ENCODE data around the gene BPIFB2. TPM values are rescaled to one million over a fixed set of nuclear protein-coding genes. Genes with fewer than 3 reads are reported as not detected.

Gene BPIFB2
- total and polyA plus RNA-seq, 10 of the 15 experiments (the other 5 are each of a cell fraction or from before 2014, with no cell fraction given), result not detected

GRCh38 chr20:33022694-33023438 is 15.4 kb downstream of the BPIFB2 start:
- H3K9ac ChIP-seq (ENCODE audit: control insufficient read depth, insufficient read depth, low read length), result no peak overlapping the region
- RAD21 ChIA-PET (ENCODE audit: unreplicated experiment), result no interaction called here
- FAIRE-seq (no peak), DNase-seq (ENCODE audit: low read depth, low spot score) (no peak), ATAC-seq (no peak)
- WGBS (ENCODE audit: insufficient coverage, insufficient replicate concordance, low lambda C conversion rate, missing lambda C conversion rate), result 27% methylated on average over 7 of the region's 7 CpGs
- no peaks in the 10 kb centered on the region for H3K27me3 ChIP-seq (replicated peaks in 1 of 2; ENCODE audit: control insufficient read depth in 2 of 2, insufficient read depth in 2 of 2, low read length in 1 of 2)
- no peaks in the 10 kb centered on the region for H4K20me1 ChIP-seq (ENCODE audit: control insufficient read depth, insufficient read depth)
- intact Hi-C loops (cut with micrococcal nuclease; ENCODE audit: unreplicated experiment) (no loop called here), in situ Hi-C loops (cut with MboI) (no loop called here)
- peaks cover 3% of the 10 kb centered on the region for H3K4me1 ChIP-seq (ENCODE audit: control insufficient read depth, insufficient read depth, low read length)
- H3K9me3 ChIP-seq (replicated peaks; ENCODE audit: control insufficient read depth, insufficient read depth, low read length), result no peaks in the 10 kb centered on the region
- no peak overlapping the region for H3K27ac ChIP-seq (ENCODE audit: control insufficient read depth, insufficient read depth)
- CTCF ChIA-PET, result no interaction called here
- POLR2A ChIA-PET, result no interaction called here
- H3K4me2 ChIP-seq (ENCODE audit: control insufficient read depth, insufficient read depth), result no peak overlapping the region
- no peaks in the 10 kb centered on the region for H3K79me2 ChIP-seq (ENCODE audit: control insufficient read depth, insufficient read depth, low read length)
- no peak overlapping the region for H3K4me3 ChIP-seq
- no peaks in the 10 kb centered on the region for H3K36me3 ChIP-seq (ENCODE audit: control insufficient read depth in 2 of 2, insufficient read depth in 2 of 2, low read length in 1 of 2)
- SMC1A ChIA-PET (ENCODE audit: uncharacterized antibody, unreplicated experiment), result no interaction called here
- no TSS peak for BruUV-seq (replicated peaks)
- H2AFZ ChIP-seq (ENCODE audit: control insufficient read depth, low read depth, low read length), result no peak overlapping the region
- TF ChIP-seq BMI1 (IDR thresholded peaks at IDR 0.05; ENCODE audit: borderline replicate concordance) (no peak), EGR1 (IDR thresholded peaks at IDR 0.05; ENCODE audit: borderline replicate concordance in 1 of 2, low read depth in 2 of 2, low read length in 2 of 2) (no peak), ZBTB33 (IDR thresholded peaks at IDR 0.05) (no peak), E2F4 (IDR thresholded peaks at IDR 0.05; ENCODE audit: low read depth, low read length) (no peak), IKZF1 (conservative IDR thresholded peaks at IDR 0.05) (no peak), MYB (IDR thresholded peaks at IDR 0.05; ENCODE audit: borderline replicate concordance, low read depth, low read length) (no peak), SKIL (IDR thresholded peaks at IDR 0.05; ENCODE audit: low read depth, poor library complexity, severe bottlenecking) (no peak), IKZF2 (IDR thresholded peaks at IDR 0.05) (no peak), TCF7 (IDR thresholded peaks at IDR 0.05; ENCODE audit: borderline replicate concordance) (no peak), BRCA1 (IDR thresholded peaks at IDR 0.05; ENCODE audit: low read depth, low read length) (no peak), MEF2B (IDR thresholded peaks at IDR 0.05; ENCODE audit: partially characterized antibody, poor library complexity, severe bottlenecking) (no peak), IRF4 (IDR thresholded peaks at IDR 0.05; ENCODE audit: low read depth, low read length) (no peak), SMC3 (IDR thresholded peaks at IDR 0.05; ENCODE audit: borderline replicate concordance, low read length) (no peak), FOS (IDR thresholded peaks at IDR 0.05; ENCODE audit: borderline replicate concordance, extremely low read depth, insufficient read length) (no peak), SIN3A (IDR thresholded peaks at IDR 0.05; ENCODE audit: low read depth, low read length) (no peak), KLF5 (IDR thresholded peaks at IDR 0.05; ENCODE audit: partially characterized antibody) (no peak), ZNF274 (IDR thresholded peaks at IDR 0.05; ENCODE audit: insufficient read depth, insufficient read length) (no peak), POLR2AphosphoS2 (IDR thresholded peaks at IDR 0.05; ENCODE audit: low read depth, low read length) (no peak)

All from GM12878 (cell line).